SW480 (cell line): Measurements from ENCODE around the gene PPM1L.

Source experiments
- DNase-seq: peaks from one replicate; pipeline ENCODE4 v3.0.0-alpha.2; 2016; ENCODE audit warnings: low spot score

PPM1L gene

GRCh38 chr3:160809453-160809852 is 53.4 kb downstream of the PPM1L start:
- no peak for DNase-seq

DNA sequence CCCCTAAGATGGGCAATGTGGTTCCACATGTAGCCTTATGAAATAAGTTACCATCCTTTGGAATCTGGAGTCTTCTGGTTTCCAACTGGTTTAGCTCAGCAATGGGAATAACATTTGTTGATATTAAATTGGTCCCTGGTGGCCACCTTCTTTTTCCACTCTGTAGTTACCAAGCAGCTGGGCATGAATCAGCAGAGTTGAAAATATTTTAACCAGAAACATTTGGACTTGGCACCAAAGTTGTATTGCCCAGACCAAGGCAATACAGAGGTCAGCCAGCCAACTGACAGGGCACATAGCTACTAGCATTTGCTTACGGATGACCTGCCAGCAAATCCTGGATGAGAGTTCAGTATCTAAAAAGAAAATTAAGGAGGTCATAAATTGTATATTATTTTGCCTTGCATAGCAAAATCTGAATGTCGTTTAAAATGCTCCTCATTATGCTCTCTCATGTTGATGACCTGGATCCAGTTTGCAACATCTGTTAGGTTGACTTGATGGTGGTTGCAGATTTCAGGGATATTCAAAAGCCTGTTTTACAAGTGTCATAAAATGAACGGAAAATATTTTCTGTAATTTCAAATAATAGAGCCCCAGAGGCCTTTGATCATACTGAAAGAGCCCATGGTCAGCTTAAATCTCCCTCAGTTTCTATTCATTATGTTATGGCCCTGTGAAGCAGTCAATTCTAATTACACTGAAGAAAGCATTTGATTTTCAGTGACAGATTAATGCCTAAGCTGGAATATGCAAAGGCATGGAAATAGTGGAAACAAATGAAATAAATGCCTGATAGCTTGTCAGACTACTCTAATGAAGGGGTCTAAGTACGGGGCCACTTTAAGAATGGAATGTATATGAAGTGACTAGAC is 54.6 kb downstream of the PPM1L start:
- DNase-seq = no peak

GRCh38 chr3:160811237-160811548 is 55.2 kb downstream of the PPM1L start:
- no peak for DNase-seq

DNA sequence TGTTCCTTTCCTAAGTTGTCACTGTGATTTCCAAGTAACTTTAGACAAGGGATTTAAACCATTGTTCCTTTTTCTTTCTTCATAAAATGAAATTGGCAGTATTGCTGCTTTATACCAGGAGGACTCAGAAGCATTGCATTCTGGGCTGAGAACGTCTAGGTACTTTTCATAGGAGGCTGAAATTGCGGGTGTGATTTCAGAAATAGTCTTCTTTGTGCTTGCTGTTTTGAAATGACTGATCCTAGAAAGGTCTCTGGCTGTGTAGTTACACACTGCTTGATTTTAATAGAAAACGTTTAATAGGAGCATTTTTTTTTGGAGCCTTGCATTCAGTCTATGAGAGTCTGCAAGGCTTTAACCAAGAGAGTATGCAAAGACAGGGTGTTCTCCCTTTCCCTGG is 56.3 kb downstream of the PPM1L start:
- DNase-seq = no peak

DNA sequence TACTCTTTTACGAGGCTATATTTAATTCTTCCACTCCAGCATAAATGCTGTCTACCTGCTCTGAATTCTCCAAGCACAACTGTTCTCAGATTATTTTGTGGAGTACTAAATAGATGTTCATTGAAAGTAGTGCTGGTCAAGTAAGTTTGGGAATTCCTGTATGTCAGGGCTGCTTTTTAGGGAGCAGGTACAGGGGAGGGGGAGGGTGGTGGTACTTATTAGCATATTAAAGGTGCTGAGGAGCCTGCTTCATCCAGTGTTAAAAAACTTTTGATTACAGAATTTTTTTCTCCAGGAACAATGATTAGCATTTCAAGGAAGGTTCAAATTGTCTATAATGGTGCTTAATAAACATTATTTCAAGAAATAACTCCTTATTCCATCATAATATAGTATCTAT is 59.2 kb downstream of the PPM1L start:
- no peak for DNase-seq

DNA sequence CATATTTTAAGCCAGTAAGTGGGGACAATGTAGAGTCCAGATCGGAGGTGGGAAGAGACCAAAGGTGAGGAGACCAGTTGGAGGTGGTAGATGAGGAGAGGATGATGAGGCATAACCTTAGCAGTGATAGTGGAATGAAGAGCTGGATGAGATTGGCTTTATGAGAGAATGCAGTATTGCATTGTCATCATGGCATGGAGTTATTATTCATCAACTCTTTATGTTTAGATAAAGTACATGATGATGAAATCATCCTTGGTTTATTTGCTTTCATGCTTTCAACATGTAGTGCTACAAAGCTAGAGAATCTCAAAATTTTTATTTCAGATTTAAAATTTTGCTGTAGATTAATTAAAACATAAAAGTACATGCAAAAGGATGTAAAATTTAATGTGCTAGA is 64.0 kb downstream of the PPM1L start:
- no peak for DNase-seq

DNA sequence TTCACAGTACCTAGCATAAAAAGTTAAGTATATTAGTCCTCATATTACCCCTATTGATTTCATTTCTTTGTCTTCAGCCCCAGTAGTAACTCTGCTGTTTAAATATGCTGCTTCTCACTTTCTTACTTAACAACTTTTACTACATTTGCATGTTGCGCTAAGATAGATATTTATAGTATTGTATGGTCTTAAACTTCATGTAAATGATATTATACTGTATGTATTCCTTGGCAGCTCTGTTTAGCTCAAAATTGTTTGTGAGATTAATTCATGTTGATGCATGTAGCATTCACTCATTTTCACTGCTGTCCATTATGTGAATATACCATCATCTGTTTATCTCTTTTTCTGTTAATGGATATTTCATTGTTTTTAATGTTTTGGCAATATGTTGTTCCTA is 64.4 kb downstream of the PPM1L start:
- no peak for DNase-seq

DNA sequence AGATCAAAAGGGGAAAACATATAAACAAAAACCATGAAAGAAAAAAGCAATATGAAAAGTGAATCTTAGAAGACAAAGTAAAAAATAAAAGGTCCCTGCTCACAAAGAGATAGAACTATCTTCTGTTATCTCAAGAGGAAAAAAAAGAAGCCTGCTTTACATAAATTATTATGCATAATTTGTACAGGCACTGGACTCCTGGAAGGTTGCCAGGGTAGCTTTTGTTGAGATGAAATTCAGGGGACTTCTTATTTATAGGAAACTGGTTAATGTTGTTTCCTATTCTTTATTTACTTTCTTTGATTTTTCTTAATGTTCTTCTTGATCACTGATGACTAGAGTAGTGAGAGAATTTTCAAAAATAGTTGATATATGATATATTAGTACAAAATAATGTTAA is 66.9 kb downstream of the PPM1L start:
- DNase-seq = no peak

DNA sequence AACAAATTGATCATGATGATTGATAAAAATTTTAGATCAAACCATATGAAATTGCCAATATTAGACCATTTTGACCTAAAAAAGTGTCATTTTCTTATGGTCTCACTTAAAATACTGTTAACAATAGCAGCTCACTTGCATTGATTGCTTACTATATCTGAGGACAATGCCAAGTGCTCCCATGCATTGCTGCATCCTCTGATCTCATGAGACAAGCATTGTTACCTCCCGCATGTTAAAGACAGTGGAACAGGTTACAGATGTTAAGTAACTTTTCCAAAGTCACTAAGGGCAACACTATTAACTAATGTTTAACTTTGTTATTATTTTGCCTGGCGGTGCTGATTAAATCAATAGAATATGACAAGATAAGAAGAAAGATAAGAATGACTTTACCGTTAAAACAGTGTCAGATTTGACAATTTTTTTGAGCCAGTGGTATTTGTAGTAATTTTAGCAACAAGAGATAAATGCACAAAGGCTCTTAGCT is 69.3 kb downstream of the PPM1L start:
- DNase-seq = no peak

GRCh38 chr3:160826408-160826807 is 70.4 kb downstream of the PPM1L start:
- no peak for DNase-seq

- no peak for DNase-seq
Observed at GRCh38 chr3:160826991-160827390, 71.0 kb downstream of the PPM1L start.

- no peak for DNase-seq
Observed at GRCh38 chr3:160827516-160827915, 71.5 kb downstream of the PPM1L start.

- DNase-seq = no peak
Observed at GRCh38 chr3:160828880-160829279, 72.8 kb downstream of the PPM1L start.

DNA sequence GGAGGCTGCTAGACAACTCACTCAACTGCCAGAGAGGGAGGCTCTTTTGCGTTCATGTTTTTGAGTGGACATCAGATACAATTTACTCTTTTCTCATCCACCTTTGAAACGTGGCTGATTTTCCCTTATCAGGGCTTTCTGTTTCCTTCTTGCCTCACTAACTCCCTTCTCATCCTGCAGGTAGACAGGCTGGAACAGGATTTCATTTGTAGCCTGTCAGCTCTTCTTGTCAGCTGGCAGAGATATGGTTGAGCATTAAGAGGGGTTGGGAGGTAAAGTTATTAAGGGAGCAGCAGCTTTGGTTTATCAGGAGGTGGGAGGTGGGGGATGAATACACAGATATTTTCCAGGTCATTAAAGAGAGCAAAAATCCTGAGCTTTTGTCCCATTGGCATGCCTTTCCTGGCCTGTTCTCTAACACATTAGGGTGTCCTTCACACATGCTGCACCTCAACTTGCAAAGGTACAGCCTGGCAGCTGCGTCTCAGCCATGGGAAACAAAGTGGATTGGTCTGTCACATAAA is 73.5 kb downstream of the PPM1L start:
- no peak for DNase-seq

DNA sequence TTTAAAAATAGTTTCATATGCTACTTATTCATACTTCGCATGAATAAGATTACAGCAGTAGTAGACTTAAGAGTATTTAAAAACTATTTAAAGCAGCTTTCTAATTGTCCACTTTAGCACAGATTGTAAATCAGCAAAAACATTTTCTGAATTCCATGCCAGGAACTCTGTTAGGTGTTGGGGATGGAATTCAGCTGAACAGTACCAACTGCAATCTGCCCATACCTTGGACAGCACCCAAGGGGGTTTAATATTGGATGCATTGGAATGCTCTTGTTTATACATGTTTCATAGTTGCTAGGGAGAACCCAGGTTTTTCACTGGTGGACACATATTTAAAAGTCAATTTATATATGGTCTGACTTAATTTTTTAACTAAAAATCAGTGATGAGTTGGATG is 74.8 kb downstream of the PPM1L start:
- DNase-seq = no peak

- no peak for DNase-seq
Observed at GRCh38 chr3:160831401-160831800, 75.4 kb downstream of the PPM1L start.

DNA sequence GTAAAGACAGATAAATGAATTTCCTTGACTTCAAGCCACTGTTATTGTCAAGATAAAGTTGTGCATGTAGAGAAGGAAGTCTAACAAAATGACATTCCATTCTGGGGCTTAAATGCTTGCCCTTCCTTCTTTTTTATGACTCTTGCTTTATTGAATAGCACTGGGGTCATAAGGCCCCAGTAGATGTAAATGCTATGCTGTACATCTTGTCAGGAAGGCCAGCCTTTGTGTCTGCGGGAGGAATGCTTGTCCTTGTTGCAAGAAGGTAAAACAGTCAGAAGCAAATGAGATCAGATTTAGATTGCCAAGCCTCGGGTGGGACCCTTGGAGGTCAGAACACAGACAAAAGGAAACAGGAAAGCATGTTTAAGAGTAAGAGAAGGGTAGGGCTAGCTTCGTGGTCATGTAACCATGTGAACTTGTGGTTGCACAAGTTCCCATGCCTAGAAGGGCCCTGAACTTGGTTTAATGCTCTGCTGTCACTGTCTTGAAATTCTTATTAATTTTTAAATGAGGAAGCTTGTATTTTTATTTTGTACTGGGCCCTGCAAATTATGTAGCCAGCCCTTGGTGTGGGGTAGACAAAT is 81.5 kb downstream of the PPM1L start:
- no peak for DNase-seq

GRCh38 chr3:160840590-160840989 is 84.6 kb downstream of the PPM1L start:
- no peak for DNase-seq

GRCh38 chr3:160841455-160841854 is 85.4 kb downstream of the PPM1L start:
- DNase-seq = no peak

GRCh38 chr3:160842021-160843005 is 86.3 kb downstream of the PPM1L start:
- DNase-seq = no peak

GRCh38 chr3:160851629-160852210 is 95.7 kb downstream of the PPM1L start:
- DNase-seq = no peak

DNA sequence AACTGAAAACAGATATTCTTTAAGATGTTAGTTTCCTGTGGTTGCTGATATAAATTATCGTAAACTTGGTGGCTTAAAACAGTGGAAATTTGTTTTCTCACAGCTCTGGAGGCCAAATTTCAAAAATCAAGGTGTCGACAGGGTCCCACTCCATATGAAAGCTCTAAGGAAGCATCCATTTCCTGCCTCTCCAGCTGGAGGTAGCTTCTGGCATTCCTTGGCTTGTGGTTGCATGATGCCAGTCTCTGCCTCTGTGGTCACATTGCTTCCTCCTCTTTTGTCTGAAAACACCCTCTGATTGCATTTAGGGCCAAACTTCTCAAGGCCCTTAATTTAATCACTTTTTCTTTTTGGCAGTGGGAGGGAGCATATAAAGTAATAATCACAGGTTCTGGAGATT is 96.8 kb downstream of the PPM1L start:
- no peak for DNase-seq
